GM12873 (cell line): ENCODE measurements around the gene DNAJC27.

Experiments used
- TF ChIP-seq, protein P1 (sequence below): IDR thresholded peaks from 2 replicates; pipeline ENCODE4 v1.5.1; 2012; ENCODE audit warnings: low read depth, mild to moderate bottlenecking, moderate library complexity, low read length, control low read depth; ENCODE audit not compliant: insufficient read depth; ENCODE audit errors: missing control alignments

Gene DNAJC27

DNA sequence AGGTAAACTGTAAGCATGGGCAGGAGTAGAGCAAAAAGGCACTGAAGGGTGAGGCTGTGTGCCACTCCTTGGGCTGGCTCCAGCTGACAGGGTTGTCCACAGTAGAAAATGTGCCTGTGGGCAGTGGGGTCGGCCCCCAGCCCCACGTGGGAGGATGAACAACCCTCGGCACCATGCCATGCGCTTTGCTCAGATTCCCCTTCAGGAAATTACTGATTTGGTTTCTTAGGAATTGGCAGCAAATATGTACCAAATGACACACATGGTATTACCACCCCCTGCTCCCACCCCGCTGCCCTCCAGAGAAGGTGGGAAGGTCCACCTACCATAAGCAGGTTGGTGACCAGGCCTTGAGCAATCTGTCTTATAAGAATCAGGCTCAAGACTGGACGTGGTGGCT lies 65.3 kb downstream of the DNAJC27 start:
- TF ChIP-seq, protein P1, sequence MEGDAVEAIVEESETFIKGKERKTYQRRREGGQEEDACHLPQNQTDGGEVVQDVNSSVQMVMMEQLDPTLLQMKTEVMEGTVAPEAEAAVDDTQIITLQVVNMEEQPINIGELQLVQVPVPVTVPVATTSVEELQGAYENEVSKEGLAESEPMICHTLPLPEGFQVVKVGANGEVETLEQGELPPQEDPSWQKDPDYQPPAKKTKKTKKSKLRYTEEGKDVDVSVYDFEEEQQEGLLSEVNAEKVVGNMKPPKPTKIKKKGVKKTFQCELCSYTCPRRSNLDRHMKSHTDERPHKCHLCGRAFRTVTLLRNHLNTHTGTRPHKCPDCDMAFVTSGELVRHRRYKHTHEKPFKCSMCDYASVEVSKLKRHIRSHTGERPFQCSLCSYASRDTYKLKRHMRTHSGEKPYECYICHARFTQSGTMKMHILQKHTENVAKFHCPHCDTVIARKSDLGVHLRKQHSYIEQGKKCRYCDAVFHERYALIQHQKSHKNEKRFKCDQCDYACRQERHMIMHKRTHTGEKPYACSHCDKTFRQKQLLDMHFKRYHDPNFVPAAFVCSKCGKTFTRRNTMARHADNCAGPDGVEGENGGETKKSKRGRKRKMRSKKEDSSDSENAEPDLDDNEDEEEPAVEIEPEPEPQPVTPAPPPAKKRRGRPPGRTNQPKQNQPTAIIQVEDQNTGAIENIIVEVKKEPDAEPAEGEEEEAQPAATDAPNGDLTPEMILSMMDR = no peak

DNA sequence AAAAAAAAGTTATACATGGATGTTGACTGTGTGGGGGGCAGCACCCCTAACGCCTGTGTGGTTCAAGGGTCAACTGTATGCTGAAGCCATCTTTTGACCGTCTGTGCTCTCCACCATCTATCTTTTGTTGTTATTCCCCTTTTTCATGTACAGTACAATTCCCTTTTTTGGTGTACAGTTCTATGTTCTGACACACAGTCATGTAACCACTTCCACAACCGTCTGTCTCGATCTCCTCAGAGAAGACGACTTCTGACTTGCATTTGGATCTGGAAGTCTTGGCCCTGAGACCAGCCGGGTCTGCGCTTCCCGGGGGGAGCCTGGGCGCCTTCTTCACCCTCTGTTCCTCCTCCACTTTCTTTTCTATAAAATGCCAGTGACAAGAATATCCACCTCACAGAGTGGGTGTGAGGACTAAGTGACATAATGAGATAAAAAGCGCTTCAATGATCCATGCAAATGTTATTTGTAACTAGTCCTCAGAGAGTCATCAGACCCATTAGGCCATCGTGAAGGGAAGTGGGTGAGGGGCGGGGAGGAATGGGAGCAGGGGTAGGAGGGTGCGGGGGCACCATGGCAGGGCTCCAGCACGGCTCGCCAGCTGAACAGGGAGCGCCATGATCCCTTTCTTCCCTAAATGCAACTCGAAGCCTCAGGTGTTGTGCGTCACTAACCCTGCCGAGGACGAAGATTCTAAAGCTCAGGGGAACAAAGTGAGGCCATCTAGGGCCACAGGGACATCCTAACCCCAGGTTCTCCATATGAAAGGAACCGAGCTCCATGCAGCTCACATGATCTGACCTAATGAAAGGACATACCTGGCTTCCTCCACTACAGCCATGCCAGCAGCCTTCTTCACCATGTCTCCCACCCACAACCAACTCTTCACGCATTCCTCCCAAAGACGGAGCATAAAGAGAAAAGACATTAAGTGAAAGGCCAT lies 68.3 kb downstream of the DNAJC27 start:
- TF ChIP-seq, protein P1 = no peak

DNA sequence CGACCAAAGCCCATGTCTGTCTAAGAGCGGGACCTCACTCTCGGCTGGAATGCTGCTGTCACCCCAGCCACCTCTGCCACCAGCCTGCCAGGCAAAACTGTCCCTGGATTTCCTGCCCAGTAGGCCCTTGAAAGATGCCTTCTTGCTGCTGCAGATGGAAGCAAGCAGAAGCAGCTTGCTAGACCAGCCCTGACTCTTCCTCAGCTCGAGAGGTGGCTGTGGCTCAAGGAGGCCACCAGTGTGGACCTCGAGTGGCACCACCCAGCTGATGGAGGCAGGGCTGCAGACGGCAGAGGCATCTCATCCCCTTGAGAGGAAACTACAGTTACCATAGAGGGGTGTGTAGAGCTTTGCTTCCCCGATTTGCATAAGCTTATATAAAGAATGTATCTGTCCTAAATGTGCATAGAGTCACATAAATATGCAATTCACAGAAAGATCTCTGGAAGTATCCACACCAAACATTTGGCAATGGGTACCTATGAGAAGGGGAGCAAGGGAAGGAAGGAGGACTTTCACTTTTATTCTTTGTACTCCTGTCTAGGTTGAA lies 72.3 kb downstream of the DNAJC27 start:
- TF ChIP-seq, protein P1 = no peak

DNA sequence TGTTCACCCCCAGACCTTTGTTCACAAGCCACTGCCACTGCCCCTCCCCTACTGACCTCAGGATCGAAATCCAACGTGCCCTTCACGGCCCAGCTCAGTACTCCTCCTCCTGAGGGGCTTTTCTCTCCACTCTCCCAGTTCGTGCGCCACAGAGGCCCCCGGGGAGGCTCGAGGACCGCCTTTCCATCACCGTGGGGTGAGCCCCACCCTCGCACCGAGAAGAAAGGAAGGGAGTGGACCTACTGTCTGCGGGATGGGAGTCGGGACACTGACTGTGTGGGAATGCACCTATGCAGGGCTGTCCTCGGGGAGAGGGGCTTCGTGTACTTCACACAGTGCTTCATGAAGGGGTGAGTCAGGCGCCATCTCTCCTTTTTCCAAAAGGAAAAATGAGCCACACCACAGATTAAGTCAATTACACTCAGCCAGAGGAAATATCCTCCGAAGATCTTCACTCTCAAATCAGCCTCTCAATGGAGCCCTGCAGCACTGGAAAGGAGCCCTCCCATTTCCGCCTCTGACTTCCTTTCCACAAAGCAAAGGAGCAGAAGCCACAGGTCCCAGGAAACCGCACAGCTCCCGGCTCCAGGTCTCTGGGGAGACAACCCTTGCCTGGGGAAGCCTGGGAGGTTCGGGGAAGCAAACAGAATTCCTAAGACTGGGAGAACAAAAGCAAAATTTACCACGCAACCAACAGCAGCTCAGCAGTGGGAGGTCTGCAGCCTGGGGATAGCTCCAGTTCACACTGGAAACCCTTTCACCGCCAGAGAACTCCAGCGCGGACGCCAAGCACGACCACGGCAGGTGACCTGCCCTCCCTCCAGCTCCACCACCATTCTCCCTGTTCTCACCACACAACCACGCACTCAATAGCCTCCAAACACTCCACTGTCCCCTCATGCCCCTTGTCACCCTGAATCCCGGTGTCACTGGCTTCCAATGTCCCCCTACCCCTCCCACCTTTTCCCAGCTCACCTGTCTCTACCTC lies 73.3 kb downstream of the DNAJC27 start:
- TF ChIP-seq, protein P1 = no peak

DNA sequence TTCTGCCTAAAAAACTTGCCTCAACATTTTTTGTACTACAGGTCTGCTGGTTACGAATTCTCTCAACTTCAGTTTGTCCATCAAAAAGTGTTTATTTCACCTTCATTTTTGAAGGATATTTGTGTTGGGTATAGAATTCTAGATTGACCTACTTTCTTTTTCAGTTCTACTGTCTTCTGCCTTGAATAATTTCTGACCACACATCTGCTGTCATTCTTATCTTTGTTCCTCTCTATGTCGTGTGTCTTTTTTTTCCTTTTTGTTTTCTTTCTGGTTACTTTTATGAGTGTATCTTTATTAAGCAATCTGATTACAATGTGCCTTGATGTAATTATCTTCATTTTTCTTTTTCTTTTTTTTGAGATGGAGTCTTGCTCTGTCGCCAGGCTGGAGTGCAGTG lies 77.0 kb downstream of the DNAJC27 start:
- TF ChIP-seq, protein P1 = no peak

DNA sequence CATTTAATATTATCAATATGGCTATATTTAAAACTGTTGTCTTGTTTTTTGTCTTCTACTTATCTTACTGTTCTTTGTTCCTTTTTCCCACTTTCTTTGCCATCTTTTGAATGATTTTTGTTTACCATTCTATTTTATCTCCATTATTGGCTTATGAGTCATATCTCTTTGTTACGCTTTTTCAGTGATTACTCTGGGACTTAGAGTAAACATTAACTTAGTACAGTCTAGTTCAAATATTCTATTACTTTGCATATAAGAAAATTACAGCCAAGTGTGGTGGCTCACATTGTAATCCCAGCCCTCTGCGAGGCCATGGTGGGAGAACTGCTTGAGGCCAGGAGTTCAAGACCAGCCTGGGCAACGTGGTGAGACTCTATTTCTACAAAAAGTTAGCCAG lies 77.8 kb downstream of the DNAJC27 start:
- TF ChIP-seq, protein P1 = no peak
